Measurements from ENCODE around the gene PLCB4. TPM values are rescaled to one million over a fixed set of nuclear protein-coding genes. Genes with fewer than 3 reads are reported as not detected.

PLCB4 gene
- total RNA-seq, 1 experiment from 2014 or later: not detected

DNA sequence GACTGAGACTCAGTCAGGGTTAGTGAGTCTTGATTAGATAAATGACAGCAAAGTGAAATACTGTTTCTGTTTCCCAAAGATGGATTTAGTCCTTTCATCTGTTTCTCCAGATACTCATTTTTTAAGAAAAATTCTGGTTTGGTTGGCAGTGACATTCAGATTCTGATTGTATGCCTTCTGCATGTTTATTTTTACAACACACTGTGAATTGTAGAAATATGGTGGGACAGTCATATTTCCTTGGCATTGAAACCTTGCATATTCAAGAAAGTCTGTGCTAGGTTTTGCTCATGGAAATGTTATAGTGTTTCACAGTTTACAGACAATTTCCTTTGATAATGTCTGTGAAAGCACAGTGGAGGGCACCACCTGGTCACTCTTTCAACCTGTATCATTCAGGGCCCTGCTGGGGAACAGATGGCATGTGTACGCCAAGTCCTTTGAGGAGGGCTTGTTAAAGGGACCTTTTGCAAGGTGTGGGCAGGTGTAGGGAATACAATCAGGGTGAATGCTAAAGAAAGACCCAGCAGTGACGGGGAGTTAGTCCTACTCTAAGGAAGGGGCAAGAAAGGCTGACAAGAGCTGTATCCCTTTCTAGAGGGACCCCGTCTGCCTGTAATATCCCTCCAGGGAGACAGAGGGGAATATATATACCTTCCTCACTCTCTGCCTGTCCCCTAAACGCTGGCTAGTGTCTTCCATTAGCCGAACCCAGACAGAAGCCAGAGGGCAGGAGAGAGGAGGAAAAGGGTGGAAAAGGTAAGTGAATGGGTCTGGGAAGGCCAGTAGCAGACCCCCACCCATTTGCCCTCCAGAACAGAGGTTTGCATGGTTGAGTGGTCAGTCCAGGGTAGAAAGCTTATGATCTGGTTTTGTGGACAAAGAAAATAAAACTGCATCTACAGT lies 10.2 kb downstream of the PLCB4 start:
- H3K9ac ChIP-seq (ENCODE audit: low read length): no peak overlapping the region
- DNase-seq: no peak
- H3K27ac ChIP-seq (ENCODE audit: low read length): no peak overlapping the region
- H3K4me2 ChIP-seq (ENCODE audit: low read depth, low read length, poor library complexity, severe bottlenecking): no peak overlapping the region
- no peaks in the 10 kb centered on the region; the same call in 1 of the 2 replicates for H3K9me2 ChIP-seq (replicated peaks; ENCODE audit: insufficient read depth, low read length)
- H3K4me3 ChIP-seq (ENCODE audit: low read length): no peak overlapping the region
- H3K79me2 ChIP-seq (ENCODE audit: low read length): no peaks in the 10 kb centered on the region
- no peaks in the 10 kb centered on the region for H4K20me1 ChIP-seq (ENCODE audit: insufficient read depth, low read depth, low read length)
- no peaks in the 10 kb centered on the region; the same call in 1 of the 2 replicates for H3K9me3 ChIP-seq (ENCODE audit: low read length)
- H3K4me1 ChIP-seq (ENCODE audit: low read length): no peaks in the 10 kb centered on the region
- H3K27me3 ChIP-seq (ENCODE audit: low read length): no peaks in the 10 kb centered on the region
- H3K36me3 ChIP-seq (ENCODE audit: insufficient read depth, low read length): no peaks in the 10 kb centered on the region
- H2AFZ ChIP-seq (ENCODE audit: low read length): no peak overlapping the region

DNA sequence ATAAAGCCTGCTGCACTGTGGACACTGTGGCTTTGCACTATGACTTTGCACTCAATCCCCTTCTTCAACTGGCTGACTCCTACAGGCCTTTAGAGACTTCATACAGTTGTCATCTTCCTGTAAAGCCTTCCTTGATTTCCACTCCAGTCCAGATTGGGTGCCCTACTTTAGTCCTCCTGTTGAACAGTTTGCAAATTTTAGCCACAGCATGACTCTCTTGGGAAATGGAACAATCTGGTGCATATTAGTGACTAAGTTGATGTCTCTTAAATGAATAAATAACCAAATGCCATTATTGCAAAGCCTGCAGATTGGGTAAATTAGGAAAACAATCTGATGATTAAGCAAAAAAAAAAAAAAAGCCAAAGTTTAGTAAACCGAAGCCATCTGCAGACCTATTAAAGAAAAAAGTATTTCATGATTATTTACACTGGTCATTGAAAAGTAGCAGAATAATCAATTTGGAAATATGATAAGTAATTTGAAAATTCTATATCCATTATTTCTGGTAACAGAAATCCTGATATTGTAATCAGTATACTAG lies 12.6 kb downstream of the PLCB4 start:
- H2AFZ ChIP-seq (ENCODE audit: low read length): no peak overlapping the region
- H3K79me2 ChIP-seq (ENCODE audit: low read length): no peaks in the 10 kb centered on the region
- H3K4me3 ChIP-seq (ENCODE audit: low read length): no peak overlapping the region
- no peak for DNase-seq
- no peaks in the 10 kb centered on the region for H3K36me3 ChIP-seq (ENCODE audit: insufficient read depth, low read length)
- no peaks in the 10 kb centered on the region for H4K20me1 ChIP-seq (ENCODE audit: insufficient read depth, low read depth, low read length)
- H3K4me1 ChIP-seq (ENCODE audit: low read length): no peaks in the 10 kb centered on the region
- H3K27ac ChIP-seq (ENCODE audit: low read length): no peak overlapping the region
- H3K4me2 ChIP-seq (ENCODE audit: low read depth, low read length, poor library complexity, severe bottlenecking): no peak overlapping the region
- H3K9me3 ChIP-seq (ENCODE audit: low read length): no peaks in the 10 kb centered on the region; the same call in 1 of the 2 replicates
- no peaks in the 10 kb centered on the region for H3K27me3 ChIP-seq (ENCODE audit: low read length)
- no peaks in the 10 kb centered on the region; the same call in 1 of the 2 replicates for H3K9me2 ChIP-seq (replicated peaks; ENCODE audit: insufficient read depth, low read length)
- no peak overlapping the region for H3K9ac ChIP-seq (ENCODE audit: low read length)

DNA sequence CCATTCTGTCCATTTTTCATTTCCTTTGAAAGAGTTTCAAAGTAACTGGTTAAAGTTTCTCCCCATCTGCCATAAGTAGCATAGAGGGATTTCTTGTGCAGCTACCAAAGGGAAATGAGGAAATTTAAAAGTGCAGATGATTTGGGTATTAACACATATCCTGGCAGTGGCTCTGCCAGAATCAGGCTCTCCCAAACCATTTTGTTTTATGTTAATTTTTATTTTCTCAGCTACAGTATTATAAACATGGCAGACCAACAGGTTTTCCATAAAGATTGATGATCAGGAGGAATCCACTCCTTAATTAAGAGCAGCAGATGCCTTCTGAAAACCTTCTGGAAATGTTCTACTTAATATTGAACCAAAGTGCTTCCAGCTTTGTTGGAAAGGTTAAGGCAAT lies 13.9 kb downstream of the PLCB4 start:
- H3K9ac ChIP-seq (ENCODE audit: low read length): no peak overlapping the region

DNA sequence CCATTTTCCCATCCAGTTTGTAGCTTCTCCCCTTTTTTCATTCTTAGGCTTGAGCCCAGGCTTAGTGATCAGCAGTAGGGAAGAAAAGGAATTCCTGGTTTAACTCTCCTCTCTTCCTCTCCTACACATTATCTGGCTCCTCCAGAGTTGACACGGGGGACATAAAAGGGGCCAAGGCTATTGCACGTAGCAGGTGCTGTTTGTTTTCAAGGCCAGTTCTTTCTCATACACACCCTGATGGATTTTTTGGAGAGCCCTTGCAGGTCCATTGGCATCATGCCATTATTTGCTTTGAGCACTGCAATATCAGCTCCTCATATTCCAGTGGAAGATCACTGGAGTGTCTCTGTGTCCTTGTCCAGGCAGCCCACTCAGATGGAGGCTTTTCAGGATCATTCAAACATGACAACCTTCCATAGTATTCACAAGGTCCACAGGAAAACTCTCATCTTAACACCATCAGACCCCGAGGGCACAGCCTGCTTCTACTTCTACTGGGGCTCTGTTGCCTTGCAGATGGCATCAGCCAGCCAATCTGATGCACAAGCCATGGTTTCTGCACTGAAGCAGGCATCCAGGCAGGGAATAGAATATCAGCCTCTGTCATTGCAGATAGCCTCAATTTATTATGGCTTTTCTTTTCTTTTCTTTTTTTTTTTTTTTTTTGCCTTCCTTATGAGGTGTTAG lies 18.8 kb downstream of the PLCB4 start:
- no peak for DNase-seq
- no peaks in the 10 kb centered on the region for H3K27me3 ChIP-seq (ENCODE audit: low read length)
- H2AFZ ChIP-seq (ENCODE audit: low read length): no peak overlapping the region
- H3K4me1 ChIP-seq (ENCODE audit: low read length): no peaks in the 10 kb centered on the region
- H3K79me2 ChIP-seq (ENCODE audit: low read length): no peaks in the 10 kb centered on the region
- H3K36me3 ChIP-seq (ENCODE audit: insufficient read depth, low read length): no peaks in the 10 kb centered on the region
- no peaks in the 10 kb centered on the region for H4K20me1 ChIP-seq (ENCODE audit: insufficient read depth, low read depth, low read length)
- no peak overlapping the region for H3K27ac ChIP-seq (ENCODE audit: low read length)
- peaks cover 4% of the 10 kb centered on the region; the same call in 1 of the 2 replicates for H3K9me3 ChIP-seq (ENCODE audit: low read length)
- no peak overlapping the region for H3K9ac ChIP-seq (ENCODE audit: low read length)
- no peak overlapping the region for H3K4me3 ChIP-seq (ENCODE audit: low read length)
- no peaks in the 10 kb centered on the region for H3K9me2 ChIP-seq (replicated peaks; ENCODE audit: insufficient read depth, low read length)
- H3K4me2 ChIP-seq (ENCODE audit: low read depth, low read length, poor library complexity, severe bottlenecking): no peak overlapping the region

More for the DNA sequence above, 13.9 kb downstream of the PLCB4 start:
- Histone ChIP-seq H4K20me1 (ENCODE audit: insufficient read depth, low read depth, low read length) (no peaks in the 10 kb centered on the region), H3K9me2 (replicated peaks; ENCODE audit: insufficient read depth, low read length) (no peaks in the 10 kb centered on the region; the same call in 1 of the 2 replicates), H3K27me3 (ENCODE audit: low read length) (no peaks in the 10 kb centered on the region), H3K4me2 (ENCODE audit: low read depth, low read length, poor library complexity, severe bottlenecking) (no peak overlapping the region), H2AFZ (ENCODE audit: low read length) (no peak overlapping the region), H3K36me3 (ENCODE audit: insufficient read depth, low read length) (no peaks in the 10 kb centered on the region), H3K79me2 (ENCODE audit: low read length) (no peaks in the 10 kb centered on the region), H3K27ac (ENCODE audit: low read length) (no peak overlapping the region), H3K4me1 (ENCODE audit: low read length) (no peaks in the 10 kb centered on the region), H3K9me3 (ENCODE audit: low read length) (peaks cover 4% of the 10 kb centered on the region; the same call in 1 of the 2 replicates), H3K4me3 (ENCODE audit: low read length) (no peak overlapping the region)
- no peak for DNase-seq

DNA sequence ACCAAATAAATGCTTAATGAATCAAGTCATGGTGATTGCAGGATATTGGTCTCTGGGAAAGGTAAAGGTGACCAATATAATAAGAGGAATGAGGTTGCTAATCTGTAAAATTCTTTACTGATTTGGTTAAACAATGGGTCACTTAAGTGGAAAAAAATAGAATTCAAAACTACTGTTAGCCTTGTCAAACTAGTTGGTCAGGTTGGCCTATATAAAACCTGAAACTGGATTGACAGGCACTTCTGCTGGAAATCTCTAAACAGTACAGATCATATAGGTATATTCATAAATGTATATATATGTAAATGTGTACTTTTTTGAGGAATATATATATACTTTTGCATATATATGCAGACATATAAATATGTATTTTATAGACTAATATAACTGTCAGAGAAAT lies 19.7 kb downstream of the PLCB4 start:
- Histone ChIP-seq H3K27me3 (ENCODE audit: low read length) (0 out of 2 replicates have a peak, but pooled peaks cover 4% of the 10 kb centered on the region), H3K79me2 (ENCODE audit: low read length) (no peaks in the 10 kb centered on the region), H3K4me2 (ENCODE audit: low read depth, low read length, poor library complexity, severe bottlenecking) (no peak overlapping the region), H3K9me2 (replicated peaks; ENCODE audit: insufficient read depth, low read length) (no peaks in the 10 kb centered on the region), H3K9ac (ENCODE audit: low read length) (no peak overlapping the region), H3K4me3 (ENCODE audit: low read length) (no peak overlapping the region), H3K4me1 (ENCODE audit: low read length) (no peaks in the 10 kb centered on the region), H3K36me3 (ENCODE audit: insufficient read depth, low read length) (no peaks in the 10 kb centered on the region), H3K27ac (ENCODE audit: low read length) (no peak overlapping the region), H4K20me1 (ENCODE audit: insufficient read depth, low read depth, low read length) (no peaks in the 10 kb centered on the region), H3K9me3 (ENCODE audit: low read length) (peaks cover 4% of the 10 kb centered on the region; the same call in 1 of the 2 replicates), H2AFZ (ENCODE audit: low read length) (no peak overlapping the region)
- DNase-seq: no peak

DNA sequence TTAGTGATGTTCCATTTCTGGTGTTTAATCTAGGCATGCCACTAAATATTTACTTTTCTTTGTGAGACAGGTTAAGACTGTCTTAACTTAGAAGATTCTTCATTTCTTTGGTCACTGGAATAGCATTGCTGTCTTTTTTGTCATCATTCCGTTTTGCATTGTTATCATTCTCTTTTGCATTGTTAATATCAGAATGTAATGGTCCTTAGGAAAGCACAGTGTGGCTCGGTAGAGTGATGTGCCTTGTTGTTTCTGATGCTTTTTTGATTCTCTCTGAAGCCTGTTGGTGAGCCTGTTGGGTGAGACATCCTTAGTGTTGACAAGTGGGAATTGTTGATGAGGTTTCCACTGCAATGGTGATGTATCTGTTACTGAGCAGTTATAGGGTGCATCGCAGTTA lies 23.2 kb downstream of the PLCB4 start:
- Histone ChIP-seq H3K9me2 (replicated peaks; ENCODE audit: insufficient read depth, low read length) (no peaks in the 10 kb centered on the region), H3K27ac (ENCODE audit: low read length) (no peak overlapping the region), H2AFZ (ENCODE audit: low read length) (no peak overlapping the region), H3K79me2 (ENCODE audit: low read length) (no peaks in the 10 kb centered on the region), H3K4me1 (ENCODE audit: low read length) (no peaks in the 10 kb centered on the region), H3K9ac (ENCODE audit: low read length) (no peak overlapping the region), H3K36me3 (ENCODE audit: insufficient read depth, low read length) (no peaks in the 10 kb centered on the region), H3K4me2 (ENCODE audit: low read depth, low read length, poor library complexity, severe bottlenecking) (no peak overlapping the region), H3K27me3 (ENCODE audit: low read length) (0 out of 2 replicates have a peak, but pooled peaks cover 4% of the 10 kb centered on the region), H4K20me1 (ENCODE audit: insufficient read depth, low read depth, low read length) (no peaks in the 10 kb centered on the region), H3K9me3 (ENCODE audit: low read length) (peaks cover 4% of the 10 kb centered on the region; the same call in 1 of the 2 replicates), H3K4me3 (ENCODE audit: low read length) (no peak overlapping the region)
- no peak for DNase-seq

DNA sequence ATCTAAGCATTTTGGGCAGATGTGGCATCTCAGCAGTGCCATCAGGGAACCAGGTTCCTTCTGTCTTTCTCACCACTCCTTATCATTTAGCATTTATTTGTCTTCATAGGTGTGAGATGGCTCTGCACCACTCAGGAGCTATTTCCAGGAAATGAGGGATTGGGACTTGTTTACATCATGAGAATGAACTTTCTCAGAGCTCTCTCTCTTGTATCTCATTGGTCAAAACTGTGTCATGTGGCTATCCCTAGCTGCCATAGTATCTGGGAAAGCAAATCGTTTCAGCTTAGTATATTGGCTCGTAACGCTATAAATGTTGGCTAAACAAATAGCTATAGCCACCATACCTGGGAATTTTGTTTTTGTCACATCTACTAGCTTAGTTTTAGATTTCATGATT lies 23.8 kb downstream of the PLCB4 start:
- no peaks in the 10 kb centered on the region for H3K36me3 ChIP-seq (ENCODE audit: insufficient read depth, low read length)
- H3K27me3 ChIP-seq (ENCODE audit: low read length): 0 out of 2 replicates have a peak, but pooled peaks cover 4% of the 10 kb centered on the region
- no peaks in the 10 kb centered on the region for H3K79me2 ChIP-seq (ENCODE audit: low read length)
- H3K4me2 ChIP-seq (ENCODE audit: low read depth, low read length, poor library complexity, severe bottlenecking): no peak overlapping the region
- no peaks in the 10 kb centered on the region for H3K4me1 ChIP-seq (ENCODE audit: low read length)
- no peaks in the 10 kb centered on the region for H3K9me2 ChIP-seq (replicated peaks; ENCODE audit: insufficient read depth, low read length)
- H3K9me3 ChIP-seq (ENCODE audit: low read length): no peaks in the 10 kb centered on the region
- no peak overlapping the region for H2AFZ ChIP-seq (ENCODE audit: low read length)
- H3K9ac ChIP-seq (ENCODE audit: low read length): no peak overlapping the region
- H3K4me3 ChIP-seq (ENCODE audit: low read length): no peak overlapping the region
- H4K20me1 ChIP-seq (ENCODE audit: insufficient read depth, low read depth, low read length): no peaks in the 10 kb centered on the region
- no peak overlapping the region for H3K27ac ChIP-seq (ENCODE audit: low read length)
- no peak for DNase-seq

Measured in Karpas-422 (cell line).